Dermis microvascular lymphatic vessel endothelial cell (primary cell): ENCODE data around the gene BTBD1. TPM values are rescaled to one million over a fixed set of nuclear protein-coding genes. Genes with fewer than 3 reads are reported as not detected.
"Not testable (repeated sequence)": the region's sequence is repeated elsewhere in the genome, so short reads cannot be mapped to it uniquely, and the experiment has no call there.

Source experiments
- DNase-seq, 2 donors: peaks; one replicate each; pipeline versions ENCODE4 v3.0.0 to v3.0.0-alpha.2; 2010; ENCODE audit warnings: low read depth in 2 of 2
- total RNA-seq: library from RNA; depleted of rRNA; stranded (reverse); fragments of >200 nt; gene quantifications from 2 replicates; pipeline ENCODE4 v1.2.1, GENCODE V29; 2014

BTBD1 gene
- total RNA-seq, 1 donor from 2014 or later = 94.2 TPM

GRCh38 chr15:83094583-83094982 lies 27.5 kb upstream of the BTBD1 start:
- DNase-seq = no peak

GRCh38 chr15:83092309-83092976 lies 25.4 kb upstream of the BTBD1 start:
- peak; percentile 90 to 97 for DNase-seq

DNA sequence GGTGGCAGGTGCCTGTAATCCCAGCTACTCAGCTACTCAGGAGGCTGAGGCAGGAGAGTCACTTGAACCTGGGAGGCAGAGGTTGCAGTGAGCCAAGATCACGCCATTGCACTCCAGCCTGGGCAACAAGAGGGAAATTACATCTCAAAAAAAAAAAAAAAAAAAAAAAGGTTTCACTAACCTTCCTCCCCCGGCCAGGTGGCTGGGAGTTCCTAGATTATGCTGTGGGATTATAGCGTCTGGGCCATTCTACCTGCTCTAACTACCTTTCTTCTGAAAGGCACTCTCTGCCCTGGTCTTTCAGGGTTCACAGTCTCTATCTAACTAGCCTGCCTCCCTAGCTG lies 24.9 kb upstream of the BTBD1 start:
- not testable (repeated sequence) for DNase-seq

- no peak for DNase-seq
These were observed 23.4 kb upstream of the BTBD1 start for GRCh38 chr15:83090465-83090864.

DNA sequence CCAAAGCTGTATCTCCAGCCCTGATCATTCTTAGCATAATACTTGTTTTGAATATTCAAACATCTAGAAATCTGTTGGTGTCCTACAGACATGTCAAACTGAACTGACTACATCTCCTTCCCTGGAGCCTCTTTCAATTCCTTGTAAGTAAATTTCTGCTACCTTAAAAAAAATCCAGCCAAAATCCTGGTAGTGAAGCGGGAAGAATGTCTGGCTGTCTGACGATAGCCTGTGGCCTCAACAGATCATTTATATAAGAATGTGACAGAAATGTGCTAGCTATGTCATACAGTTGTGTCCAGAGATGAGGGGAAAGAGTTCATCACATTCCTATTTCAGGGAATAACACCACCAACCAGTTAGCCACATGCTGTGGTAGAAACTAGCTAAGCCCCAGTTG lies 21.8 kb upstream of the BTBD1 start:
- no peak for DNase-seq

DNA sequence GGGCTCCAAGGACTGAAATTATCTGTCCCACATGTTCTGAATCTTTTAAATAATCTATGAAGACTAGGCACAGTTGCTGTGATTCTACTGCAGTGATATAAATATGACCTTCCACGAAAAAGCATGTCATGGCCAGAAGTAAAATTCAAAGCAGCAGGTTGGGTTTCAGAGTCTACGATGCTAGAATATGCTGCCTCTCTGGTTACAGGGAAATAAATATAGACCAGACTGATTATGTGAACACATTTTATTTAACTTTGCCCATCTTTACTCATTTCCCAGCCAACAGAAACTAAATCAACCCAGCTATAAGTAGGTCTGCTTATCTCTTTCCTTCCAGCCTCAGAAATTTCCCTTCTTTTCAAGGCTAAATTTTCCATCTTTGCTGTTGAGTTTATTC lies 20.5 kb upstream of the BTBD1 start:
- no peak for DNase-seq

GRCh38 chr15:83085864-83086552 lies 19.0 kb upstream of the BTBD1 start:
- DNase-seq = not testable (repeated sequence)

DNA sequence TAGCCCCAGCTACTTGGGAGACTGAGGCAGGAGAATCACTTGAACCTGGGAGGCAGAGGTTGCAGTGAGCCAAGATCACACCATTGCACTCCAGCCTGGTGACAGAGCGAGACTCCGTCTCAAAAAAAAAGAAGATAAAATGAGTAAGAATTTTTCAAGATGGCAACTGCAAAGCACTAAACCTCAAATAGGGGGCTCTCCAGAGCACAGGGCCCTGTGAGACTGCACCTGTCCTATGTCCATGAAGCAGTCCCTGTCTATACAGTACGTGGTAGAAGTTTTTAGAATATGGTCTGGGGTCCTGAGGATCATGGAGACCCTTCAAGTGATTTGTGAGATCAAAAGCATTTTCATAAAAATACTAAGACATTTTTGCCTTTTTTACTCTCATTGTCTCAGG lies 18.4 kb upstream of the BTBD1 start:
- not testable (repeated sequence) for DNase-seq

GRCh38 chr15:83082730-83083386 lies 15.8 kb upstream of the BTBD1 start:
- DNase-seq = no peak

DNA sequence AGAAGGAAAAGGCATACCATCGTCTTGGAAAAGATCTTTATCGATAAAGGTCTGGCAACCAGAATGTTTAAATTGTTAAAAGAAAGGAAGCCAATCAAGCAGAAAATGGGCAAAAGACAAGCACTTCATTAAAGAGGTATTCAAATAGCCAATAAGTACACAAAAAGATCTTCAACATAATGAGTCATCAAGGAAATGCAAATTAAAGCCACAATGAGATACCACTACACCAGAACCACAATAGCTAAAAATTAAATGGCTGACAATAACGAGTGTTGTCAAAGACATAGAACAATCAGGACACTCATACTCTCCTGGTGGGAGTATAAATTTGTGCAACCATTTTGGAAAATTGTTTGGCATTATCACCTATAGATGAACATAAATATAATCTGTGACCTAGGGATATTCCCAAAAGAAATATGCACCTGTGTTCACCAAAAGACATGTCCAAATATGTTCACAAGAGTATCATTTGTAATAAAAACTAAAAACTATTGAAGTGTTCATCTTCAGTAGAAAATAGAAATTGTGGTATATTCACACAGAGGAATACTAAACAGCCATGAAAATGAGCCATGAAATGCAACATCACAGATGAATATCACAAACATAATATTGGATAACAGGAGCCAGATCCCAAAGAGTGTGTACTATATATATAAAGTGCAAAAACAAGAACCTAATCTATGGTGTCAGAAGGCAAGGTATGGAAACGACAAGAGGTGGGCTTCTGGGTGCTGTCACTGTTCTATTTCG lies 14.4 kb upstream of the BTBD1 start:
- DNase-seq = no peak

- no peak for DNase-seq
These were observed 11.7 kb upstream of the BTBD1 start for GRCh38 chr15:83078712-83079111.

DNA sequence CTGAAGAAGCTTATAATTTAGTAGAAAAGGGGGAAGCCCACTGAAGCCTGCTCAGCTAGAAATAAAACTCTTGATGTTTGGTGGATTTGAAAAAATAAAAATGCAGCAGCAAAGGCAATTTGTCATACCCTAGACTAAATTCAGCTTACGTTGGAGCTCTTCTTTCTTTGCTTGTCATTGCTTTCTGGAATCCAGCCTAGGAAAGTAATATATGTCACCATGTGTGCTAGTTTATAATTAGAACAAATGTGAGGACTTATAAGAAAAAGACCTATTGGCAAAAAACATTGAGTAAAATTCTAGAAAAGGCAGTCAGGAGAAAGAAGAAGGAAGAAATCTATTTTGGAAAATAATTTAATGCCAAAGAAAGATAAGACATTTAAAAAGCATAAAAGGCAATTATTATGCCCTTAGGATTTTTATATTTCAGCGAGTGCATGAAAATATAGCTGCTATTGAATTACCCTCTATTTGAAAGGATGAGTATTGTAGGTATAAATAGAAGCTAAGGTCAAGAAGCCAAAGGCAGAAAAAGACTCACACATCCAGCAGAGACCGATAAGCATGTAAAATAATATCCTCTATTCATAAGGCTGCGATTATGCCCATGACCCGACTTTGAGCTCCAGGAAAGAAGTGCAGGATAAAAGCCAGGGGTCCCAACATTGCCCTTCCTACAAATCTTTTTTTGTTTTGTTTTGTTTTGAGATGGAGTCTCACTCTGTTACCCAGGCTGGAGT lies 10.6 kb upstream of the BTBD1 start:
- DNase-seq = peak in 1 of 2 donors; percentile 22

- peak in 1 of 2 donors; percentile 42 for DNase-seq
These were observed 2.2 kb upstream of the BTBD1 start for GRCh38 chr15:83069211-83069642.

- DNase-seq = no peak
These were observed 1.0 kb upstream of the BTBD1 start for GRCh38 chr15:83068054-83068453.

DNA sequence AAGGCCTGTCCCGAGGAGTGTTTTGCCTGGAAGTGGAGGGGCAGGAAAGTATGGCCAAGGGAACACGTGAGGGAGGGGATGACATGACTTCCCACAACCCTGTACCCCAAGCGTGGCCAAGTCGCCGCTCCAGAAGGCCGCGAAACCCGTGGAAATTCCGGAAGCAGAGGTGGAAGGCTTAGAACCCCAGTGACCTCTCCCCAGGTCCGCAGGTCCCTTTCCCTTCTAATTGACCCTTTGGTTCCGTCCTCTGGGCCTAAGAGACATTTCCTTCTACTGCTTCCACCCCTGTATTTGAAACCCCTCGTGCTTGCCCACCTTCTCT lies 548 bp upstream of the BTBD1 start:
- DNase-seq = no peak

DNA sequence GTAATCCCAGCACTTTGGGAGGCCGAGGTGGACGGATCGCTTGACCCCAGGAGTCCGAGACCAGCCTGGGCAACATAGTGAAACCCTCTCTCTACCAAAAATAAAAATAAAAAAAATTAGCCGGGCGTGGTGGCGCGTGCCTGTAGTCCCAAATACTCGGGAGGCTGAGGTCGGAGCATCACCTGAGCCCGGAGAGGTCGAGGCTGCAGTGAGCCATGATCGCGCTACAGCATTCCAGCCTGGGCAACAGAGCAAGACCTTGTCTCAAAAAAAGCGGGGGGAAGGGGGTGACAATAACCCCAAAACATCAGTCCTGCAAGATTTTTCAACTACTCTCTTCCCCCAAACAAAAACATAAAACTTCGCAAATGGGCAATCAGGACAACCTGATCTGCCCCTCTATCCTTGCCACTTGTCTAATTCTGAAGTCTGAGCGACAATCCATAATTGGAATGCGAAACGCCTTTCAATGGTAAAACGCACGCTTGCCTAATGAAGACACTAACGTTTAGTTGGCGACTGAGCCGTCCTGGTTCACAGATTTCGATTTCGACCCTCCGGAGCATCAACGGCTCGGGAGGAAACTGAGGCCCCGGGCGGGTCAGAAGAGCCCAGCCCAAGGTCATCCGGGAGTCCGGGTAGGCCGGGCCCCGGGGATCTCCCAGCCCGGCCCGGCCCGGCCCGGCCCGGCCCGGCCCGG lies 868 bp downstream of the BTBD1 start:
- peak in 1 of 2 donors; percentile 28 for DNase-seq

DNA sequence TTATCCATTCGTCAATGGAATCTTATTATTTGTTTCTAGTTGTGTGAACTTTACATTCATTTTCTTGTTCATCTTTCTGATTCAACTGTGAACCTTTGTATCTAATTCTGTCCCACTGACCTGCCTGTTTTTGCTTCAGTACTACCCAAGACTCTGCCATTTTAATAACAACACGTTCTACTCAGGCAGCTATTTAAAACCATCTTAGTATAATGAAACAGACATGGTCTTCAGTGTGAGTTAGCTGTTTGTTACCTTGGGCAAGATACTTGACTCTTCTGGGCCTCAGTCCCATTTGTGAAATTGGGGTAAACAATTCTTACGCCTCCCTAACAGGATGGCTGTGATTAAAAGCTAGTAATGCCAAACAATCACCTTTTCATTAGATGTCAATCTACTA lies 1.6 kb downstream of the BTBD1 start:
- no peak for DNase-seq

DNA sequence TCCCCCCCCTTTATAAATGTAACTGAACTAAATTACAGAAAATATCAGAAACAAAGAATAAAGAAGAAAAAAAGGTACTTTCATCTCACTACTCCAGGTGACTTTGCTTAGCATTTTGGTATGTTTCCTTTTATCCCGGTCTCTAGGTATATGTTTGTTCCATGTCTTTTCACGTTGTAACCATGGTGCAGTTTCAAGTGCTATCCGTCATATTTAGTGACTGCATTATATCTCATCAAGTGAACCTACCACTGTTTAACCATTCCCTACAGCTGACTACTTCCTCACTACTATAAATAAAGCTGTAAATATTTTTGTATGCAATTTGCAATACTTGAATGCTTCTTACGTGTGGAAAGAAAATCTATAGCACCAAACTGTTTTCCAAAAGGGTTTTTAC lies 2.2 kb downstream of the BTBD1 start:
- peak in 1 of 2 donors; percentile 33 for DNase-seq

DNA sequence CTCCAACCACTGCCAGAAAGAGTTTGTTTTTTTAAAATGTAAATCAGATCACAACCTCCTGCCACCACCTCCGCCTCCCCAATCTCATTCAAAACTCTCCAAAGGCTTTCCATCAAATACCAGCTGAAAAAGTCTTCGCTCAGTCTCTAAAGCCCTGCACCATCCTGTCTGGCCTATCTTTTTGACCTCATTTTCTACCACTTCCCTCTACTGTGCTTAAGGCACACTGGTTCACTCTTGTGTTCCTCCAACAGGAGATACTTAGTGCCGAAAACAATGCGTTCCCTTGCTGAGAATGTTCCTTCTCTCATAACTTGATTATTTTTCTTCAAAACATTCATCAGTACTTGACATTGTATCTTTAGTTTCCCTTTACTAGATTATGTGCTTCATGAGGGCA lies 3.5 kb downstream of the BTBD1 start:
- DNase-seq = no peak

DNA sequence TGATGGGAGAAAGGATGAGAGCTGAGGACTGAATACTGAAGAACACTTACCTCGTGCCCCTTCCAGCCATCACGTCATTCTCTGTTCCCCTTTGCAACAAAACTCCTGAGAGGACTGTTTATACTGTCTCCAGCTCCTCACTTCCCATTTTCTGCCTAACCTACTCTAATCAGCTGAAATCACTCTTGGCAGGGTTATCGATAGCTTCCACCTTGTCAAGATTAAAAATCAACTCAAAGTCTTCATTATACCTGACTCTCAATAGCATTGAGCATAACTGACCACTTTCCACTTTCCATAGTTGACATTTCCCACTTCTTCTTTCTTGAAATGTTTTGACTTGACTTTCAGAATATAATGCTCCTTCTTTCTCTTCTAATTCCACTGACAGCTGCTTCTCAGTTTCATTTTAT lies 4.3 kb downstream of the BTBD1 start:
- no peak for DNase-seq

DNA sequence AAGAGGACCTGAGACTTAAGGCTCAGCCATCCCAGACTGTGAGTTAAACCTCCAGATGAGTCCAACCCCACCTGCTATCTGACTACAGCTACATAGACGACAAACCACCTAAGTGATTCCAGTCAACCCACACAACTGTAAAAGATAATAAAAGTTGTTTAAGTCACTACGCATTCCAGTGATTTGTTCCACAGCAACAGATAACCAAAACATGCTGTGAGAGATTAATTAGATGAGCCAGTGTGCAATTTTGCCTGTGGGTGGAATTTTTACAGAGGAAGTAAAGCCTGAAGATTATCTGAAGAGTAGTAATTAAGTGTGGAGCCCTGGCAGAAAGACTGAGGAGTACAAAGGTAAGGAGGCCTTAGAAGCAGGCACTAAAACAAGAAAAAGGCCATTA lies 5.4 kb downstream of the BTBD1 start:
- DNase-seq = no peak
